DND-41 (cell line): Measurements from ENCODE around the gene TIE1.

Experiments used
- EZH2 ChIP-seq: IDR thresholded peaks from 3 replicates; pipeline ENCODE4 v1.6.1; 2012; ENCODE audit warnings: borderline replicate concordance, low read depth, mild to moderate bottlenecking, moderate library complexity, low read length, inconsistent platforms; ENCODE audit not compliant: severe bottlenecking
- TF ChIP-seq, protein P1 (sequence below): IDR thresholded peaks from 2 replicates; pipeline ENCODE4 v1.5.1; 2012; ENCODE audit warnings: borderline replicate concordance, low read length, moderate library complexity, mild to moderate bottlenecking; ENCODE audit not compliant: poor library complexity, severe bottlenecking; ENCODE audit errors: extremely low read depth

DNA sequence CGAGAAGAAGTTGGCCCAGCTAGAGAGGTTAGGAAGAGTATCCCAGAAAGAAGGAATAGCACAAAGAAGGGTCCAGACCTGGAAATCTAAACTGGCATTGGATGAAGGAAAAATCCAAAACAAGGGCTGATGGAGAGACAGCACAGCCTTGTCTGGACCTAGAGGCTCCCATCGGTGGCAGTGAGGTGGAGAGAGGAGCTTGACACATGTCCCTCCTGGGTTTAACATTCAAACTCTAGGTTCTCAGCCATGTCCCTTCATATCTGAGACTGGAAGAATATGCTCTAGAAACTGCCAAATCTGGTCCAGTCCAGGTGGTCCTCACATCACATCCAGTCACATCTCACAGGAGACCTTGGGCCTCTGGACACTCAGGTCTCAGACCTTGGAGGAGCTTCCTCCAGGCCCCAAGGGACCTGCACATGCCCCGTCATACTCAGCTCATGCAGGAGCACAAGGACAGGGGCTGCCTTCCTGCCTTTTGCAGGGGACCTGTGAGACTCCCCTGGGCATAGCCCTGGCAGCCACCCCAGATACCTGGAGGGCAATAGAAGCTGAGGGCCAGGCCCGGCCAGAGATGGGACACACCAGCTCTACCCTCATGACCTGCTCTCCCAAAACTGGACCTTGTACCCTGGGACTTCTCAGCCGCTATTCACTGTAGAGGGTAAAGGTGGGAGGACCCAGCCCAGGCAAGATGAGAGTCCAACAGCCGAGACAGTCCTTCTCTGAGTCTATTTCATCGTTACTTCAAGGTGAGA is 23.5 kb upstream of the TIE1 start:
- TF ChIP-seq, protein P1, sequence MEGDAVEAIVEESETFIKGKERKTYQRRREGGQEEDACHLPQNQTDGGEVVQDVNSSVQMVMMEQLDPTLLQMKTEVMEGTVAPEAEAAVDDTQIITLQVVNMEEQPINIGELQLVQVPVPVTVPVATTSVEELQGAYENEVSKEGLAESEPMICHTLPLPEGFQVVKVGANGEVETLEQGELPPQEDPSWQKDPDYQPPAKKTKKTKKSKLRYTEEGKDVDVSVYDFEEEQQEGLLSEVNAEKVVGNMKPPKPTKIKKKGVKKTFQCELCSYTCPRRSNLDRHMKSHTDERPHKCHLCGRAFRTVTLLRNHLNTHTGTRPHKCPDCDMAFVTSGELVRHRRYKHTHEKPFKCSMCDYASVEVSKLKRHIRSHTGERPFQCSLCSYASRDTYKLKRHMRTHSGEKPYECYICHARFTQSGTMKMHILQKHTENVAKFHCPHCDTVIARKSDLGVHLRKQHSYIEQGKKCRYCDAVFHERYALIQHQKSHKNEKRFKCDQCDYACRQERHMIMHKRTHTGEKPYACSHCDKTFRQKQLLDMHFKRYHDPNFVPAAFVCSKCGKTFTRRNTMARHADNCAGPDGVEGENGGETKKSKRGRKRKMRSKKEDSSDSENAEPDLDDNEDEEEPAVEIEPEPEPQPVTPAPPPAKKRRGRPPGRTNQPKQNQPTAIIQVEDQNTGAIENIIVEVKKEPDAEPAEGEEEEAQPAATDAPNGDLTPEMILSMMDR: no peak
- no peak for TF ChIP-seq EZH2
